Testis (tissue), 2 donors: Measurements from ENCODE around the gene HAT1.

Experiments used
- CTCF ChIP-seq, 3 experiments: fragments of 450-650 bp in 2 of 3; fragments of 200-600 bp in 1 of 3; sonication (generic) in 1 of 3; IDR thresholded peaks; one replicate each; pipeline ENCODE4 v1.5.1; 2016 to 2019; ENCODE audit warnings: antibody characterized with exemption in 3 of 3, mild to moderate bottlenecking in 2 of 3, moderate library complexity in 1 of 3
- POLR2A ChIP-seq: fragments of 450-650 bp; IDR thresholded peaks from one replicate; pipeline ENCODE4 v1.6.1; 2017; ENCODE audit warnings: antibody characterized with exemption, mild to moderate bottlenecking, moderate library complexity

DNA sequence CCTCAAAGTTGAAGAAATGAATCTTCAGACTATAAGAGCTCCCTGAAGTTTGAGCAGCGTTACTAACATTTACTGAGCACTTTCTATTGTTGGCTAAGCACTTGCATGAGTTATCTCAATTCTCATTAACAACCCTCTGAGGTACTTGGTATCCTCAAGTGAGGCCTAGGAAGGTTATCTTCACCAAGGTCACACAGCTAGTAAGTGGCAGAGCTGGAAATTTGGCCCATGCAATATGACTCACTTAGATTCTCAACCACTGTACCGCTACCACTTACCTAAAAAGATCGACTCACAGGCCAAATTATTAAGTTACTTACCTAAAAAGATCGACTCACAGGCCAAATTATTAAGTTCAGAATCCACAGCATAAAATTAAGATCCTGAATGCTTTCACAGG lies 68.8 kb downstream of the HAT1 start:
- TF ChIP-seq CTCF (IDR thresholded peaks at IDR 0.05) (no peak), POLR2A (no peak)
